ENCODE measurements around the gene CD300C.
"Not testable (repeated sequence)": the region's sequence is repeated elsewhere in the genome, so short reads cannot be mapped to it uniquely, and the experiment has no call there.

Gene CD300C

DNA sequence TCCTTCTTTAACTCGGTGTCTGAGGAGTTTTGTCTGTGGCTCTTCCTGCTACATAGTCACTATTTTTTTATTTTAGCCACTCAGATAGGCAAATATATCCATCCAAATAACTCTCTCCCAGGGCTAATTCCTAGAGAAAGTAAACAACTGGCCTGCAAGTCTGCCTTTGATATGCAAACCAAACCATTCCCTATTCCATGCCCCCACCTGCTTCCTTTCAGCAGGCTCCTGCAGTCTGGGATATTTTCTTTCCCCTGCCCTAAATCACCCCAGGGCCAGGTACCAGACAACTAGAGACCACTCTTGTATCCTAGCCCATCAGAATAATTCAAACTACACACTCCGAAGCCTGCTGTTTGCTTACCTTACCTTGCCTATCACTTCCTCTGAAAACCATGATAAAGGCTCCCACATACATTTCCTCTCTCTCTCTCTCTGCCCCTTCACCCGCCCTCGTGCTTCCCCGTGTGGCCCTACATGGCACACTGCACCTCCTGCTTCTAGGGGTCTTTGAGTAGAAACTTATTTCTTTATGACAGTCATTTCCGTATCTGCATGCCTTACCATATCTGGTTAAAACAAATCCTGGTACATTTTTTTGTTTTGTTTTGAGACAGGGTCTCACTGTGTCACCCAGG, 13.1 kb upstream of the CD300C start:
- no peak for DNase-seq

DNA sequence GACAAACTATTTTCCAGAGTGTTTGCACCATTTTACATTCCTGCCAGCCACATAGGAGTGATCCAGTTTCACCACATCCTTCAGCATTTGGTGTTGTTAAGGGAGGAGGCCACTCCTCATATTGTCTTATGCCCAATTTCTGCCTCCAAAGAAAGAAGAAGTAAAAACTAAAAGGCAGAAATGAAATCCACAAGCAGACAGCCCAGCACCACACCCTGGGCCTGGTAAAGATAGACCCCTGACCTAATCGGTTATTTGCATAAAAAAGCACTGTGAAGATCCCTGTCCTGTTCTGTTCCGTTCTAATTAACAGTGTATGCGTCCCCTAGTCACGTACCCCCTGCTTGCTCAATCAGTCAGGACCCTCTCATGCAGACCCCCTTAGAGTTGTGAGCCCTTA, 12.5 kb upstream of the CD300C start:
- DNase-seq, result not testable (repeated sequence)

DNA sequence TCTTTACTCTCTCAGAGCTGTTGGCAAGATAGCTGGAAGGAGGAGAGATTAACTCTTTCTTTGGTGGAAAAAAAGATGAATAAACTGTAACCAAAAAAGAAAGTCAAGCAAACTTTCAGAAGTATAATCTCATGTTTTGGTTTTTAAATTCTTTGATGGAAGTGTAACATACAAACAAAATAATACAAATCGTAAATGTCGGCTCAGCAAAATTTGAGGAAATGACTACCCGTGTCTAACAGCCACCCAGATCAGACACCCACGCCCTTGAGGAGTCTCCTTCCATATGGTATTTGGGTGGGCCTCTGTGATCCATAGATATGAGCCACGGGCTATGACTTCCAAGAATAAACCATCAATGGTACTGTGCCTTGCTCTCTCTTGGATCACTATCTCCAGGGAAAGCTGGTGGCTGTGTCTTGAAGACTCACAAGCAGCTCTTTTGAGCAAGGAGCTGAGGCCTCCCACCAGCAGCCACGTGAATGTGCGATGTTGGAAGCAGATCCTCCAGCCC, 9.6 kb upstream of the CD300C start:
- DNase-seq, result no peak

DNA sequence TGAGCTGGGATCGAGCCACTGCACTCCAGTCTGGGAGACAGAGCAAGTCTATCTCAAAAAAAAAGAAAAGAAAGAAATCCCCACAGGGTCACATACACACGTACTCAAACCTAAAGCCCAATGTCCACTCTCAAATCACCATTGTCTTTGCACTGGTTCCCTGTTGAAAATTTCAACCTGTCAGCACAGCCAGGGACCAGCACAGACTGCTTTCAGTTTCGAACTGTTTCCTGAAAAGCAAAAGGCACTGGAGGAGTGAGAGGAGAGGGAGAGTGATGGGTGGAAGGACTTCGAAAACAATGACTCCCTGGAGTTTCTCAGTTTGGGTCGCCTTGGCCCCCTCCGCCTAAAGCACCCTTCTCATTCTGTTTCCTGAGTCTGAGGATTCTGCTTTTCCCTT, 9.0 kb upstream of the CD300C start:
- no peak for DNase-seq

DNA sequence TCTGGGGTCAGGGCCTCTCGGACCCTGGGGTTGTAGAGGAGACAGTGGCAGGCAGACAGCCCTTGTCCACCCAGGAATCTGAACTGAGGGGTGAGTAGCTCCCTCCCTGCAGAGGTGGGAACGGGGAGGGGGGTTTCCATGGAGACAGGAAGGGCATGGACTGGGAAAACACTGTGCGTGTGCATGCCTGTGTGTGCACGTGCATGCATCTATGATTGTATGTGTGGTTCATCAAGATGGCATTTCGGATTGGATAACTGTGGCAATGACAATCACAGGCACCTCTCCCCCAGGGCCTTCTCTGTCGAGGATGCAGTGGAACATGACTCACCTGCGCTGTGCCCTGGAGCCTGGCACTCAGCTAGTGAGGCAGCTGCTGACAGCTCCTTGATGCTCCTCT, 6.1 kb upstream of the CD300C start:
- no peak for DNase-seq

DNA sequence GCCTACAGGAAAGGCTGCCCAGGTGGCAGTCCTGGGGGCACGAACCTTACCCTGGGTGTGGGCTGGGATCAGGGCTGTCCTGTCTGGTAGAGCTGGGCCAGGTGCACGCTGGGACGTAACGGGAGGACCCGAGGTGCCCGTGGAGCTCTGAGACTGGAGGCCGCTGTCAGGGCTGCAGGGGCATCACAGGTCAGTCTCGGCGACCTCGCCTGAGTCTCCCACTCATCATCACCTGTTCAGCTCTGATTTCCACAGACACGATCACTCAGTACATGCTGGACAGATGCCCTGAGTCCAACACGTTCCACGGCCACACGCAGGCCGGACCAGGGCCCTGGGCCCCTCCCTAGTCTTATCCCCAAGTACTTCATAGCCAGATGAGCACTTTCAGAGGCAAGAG, 4.7 kb upstream of the CD300C start:
- DNase-seq, result no peak

DNA sequence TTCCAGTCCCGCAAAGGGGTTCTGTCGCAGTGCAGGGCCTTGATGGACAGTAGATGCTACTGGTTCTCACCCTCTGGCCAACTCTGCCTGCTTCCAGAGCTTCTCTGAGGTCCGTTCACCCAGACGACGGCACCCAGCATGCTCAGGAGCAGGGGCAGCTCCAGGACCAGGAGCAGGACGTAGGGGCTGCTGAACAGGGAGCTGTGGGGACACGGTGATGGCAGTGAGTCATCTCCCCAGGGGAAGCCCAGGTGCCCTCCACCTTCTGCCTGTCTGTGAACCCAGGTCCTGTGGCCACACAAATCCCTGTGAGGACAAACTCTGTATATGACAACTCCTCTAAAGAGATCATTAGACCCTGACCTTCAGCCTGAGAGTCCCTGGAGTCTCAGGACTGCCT, 3.4 kb upstream of the CD300C start:
- no peak for DNase-seq

DNA sequence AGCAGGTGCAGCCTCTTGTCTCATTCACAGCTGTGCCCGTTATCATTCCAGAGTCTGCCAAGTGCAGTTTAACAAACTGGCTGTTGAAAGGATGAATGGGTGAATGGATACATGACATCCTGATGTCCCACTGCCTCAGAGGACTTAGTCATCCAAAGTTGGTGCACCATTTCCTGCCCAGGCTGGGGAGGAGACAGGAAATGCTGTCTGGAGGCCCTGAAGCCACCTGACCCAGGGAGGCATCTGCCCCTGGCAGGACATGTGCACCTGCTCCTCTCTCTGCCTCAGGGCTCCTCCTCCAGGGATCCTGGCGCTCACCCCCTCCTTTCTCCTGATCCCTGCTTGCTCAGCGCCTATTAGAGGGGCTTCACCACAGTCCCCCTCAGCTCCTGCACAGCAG, 1.8 kb upstream of the CD300C start:
- DNase-seq, result no peak

DNA sequence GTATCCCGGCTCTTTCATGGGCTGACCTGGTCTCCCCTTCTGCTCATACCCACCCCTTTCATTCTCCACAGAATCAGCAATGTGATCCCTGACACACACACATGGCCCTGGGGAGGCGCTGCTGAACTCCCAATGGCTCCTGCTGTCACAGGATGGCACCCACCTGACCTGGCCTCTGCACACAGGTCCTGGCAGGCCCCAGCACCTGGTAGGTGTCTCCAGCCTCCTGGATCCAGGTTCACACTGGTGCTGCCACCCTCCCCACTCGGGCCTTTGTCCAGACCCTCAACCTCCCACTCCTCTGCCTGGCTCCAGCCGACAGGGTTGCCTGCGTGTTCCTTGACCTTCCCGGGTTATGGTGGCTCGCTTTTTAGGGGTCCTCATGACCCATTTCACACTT, 1.3 kb upstream of the CD300C start:
- no peak for DNase-seq

DNA sequence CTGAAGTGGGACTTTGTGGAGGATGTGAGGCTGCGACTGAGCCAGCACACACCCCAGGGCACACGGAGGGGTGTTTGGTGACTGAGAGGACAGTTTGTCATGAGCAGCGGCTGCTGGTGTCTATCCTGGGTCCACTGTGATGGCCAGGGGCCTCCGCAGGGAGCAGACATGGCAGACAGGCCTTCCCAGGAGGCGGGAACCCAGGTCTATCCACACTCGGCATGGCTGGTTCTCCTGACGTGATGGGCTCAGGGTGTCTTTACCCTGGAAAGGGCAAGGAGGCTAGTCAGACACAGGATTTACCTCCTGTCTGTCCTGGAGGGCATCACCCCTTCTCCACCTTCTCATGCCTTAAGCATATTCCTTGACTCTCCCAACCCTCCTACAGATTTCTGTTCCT, 671 bp upstream of the CD300C start:
- DNase-seq, result no peak

DNA sequence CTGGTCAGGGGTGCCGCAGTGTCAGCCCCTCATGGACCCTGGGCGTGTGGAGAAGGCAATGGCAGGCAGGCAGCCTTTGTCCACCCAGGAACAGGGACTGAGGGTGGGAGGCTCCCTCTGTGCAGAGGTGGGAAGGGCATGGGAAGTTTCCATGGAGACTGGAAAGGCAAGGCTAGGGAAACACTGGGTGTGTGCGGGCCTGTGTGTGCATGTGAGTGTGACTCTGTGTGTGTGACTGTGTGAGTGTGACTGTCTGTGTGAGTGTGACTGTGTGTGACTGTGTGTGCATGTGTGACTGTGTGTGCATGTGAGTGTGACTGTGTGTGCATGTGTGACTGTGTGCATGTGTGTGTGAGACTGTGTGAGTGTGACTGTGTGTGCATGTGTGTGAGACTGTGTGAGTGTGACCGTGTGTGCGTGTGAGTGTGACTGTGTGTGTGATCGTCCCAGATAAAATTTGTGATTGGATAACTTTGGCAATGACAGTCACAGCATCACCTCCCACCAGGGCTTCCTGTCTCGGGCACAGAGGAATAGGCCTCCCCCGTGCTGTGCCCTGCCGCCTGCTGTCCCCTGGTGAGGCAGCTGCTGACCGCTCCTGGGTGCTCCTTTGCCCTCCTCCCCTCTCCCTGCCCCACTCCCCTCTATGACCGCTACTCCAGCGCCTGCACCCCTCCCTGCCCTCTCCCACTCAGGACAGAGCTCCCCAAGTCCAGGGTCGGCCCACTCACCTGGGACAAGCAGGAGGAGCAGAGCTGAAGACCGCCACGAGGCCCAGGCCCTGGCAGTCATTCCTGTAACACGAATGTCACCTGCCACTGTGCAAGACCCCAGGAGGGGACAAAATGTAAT, 698 bp downstream of the CD300C start:
- no peak for DNase-seq

DNA sequence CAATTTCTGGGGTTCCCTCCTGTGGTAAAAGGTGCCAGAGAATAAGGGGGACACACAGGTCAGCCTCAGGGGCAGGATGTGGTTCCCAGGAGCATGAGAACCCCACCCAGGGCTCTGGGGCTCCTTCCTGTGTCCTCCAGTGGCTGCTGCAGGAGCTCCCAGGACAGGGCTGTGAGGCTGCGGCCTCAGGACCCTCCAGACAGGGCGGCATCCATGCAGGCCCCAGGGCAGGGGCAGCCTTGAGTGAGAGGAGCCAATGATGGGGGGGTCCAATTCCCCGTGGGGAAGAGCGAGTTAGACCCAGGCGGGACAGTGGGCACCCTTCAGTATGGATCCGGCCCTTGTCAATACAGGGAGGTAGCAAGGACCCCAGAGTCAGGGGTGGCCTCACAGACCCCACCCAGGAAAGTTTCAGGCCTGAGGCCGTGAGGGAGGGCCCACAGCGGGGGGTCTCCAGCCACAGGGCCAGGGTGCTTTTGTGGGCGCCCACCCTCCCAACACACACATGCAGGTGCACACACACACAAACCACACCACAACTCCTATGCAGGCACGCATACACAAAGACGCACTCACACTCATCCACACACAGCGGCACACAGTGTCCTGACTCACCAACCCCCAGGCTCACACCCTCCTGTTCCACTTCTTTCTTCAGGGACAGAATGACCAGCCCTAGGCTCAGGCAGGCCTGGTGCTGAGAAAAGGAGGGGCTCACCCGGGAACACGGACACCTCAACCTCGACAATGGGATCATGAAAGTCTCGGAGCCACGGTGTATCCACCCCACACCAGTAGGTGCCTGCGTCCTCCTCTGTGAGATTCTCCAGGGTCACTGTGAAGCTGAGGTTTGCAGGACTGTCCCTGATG, 1.8 kb downstream of the CD300C start:
- no peak for DNase-seq

DNA sequence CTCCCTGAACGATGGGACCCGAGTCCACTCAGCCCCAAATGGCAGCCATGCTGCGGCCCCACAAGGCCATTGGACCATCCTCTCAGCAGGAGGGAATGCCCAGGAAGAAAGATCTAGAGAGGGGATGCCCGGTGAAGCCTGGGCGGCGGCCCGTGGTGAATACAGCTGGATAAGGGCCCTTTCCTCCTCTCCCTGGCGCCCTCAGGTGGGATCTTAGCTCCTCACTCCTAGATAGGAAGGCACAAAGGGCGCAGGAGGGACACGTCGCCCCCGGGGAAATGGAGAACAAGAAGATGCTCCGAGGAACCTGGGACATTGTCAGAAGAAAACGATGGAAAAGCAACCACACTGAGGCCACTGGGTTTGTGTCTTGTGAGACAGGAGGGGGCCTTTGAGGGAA, 2.5 kb downstream of the CD300C start:
- peak in 1 of 2 experiments; percentile 19 for DNase-seq

DNA sequence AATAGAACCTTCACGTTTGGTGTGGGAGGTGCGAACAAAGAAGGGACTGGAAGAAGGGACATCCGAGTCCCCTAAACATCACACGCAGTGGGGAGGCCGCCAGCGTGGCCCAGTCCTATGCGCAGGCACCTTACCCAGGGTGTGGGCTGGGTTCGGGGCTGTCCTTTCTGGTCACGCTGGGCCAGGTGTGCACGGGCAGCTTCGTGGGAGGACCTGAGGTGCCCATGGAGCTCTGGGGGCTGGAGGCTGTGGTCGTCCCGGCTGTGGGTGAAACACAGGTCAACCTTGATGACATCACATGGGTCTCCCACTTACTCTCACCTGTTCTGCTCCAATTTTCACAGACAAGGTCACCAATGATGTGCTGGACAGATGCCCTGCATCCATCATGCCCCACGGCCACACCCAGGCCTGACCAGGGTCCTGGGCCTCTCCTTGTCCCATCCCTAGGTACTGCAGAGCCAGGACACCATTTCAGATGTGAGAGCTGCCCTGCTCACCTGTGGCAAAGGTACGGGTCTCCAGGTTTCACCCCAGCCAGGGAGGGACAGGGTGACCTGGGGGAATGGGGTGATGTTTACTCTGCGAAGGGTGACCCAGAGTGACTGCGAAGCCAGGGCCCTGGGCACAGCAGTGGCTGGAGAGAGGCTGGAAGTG, 3.1 kb downstream of the CD300C start:
- DNase-seq, result no peak

DNA sequence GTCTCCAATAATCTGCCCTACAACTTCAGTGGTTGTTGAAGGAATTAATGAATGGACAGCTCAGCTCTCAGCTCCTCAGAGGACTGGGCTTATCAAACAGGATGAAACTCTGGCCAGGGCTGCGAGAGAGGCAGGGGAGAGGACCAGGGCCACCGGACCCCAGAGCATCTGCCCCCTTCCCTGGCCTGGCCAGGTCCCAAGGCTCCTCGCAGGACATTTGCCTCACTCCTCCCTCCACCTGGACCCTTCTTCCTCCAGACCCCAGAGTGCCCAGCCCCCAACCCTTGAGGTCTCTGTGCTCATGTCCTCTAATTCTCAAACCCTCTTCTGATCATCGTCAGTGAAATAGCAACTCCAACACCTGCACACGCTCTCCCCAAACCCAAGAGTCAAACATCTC, 3.7 kb downstream of the CD300C start:
- DNase-seq, result no peak

DNA sequence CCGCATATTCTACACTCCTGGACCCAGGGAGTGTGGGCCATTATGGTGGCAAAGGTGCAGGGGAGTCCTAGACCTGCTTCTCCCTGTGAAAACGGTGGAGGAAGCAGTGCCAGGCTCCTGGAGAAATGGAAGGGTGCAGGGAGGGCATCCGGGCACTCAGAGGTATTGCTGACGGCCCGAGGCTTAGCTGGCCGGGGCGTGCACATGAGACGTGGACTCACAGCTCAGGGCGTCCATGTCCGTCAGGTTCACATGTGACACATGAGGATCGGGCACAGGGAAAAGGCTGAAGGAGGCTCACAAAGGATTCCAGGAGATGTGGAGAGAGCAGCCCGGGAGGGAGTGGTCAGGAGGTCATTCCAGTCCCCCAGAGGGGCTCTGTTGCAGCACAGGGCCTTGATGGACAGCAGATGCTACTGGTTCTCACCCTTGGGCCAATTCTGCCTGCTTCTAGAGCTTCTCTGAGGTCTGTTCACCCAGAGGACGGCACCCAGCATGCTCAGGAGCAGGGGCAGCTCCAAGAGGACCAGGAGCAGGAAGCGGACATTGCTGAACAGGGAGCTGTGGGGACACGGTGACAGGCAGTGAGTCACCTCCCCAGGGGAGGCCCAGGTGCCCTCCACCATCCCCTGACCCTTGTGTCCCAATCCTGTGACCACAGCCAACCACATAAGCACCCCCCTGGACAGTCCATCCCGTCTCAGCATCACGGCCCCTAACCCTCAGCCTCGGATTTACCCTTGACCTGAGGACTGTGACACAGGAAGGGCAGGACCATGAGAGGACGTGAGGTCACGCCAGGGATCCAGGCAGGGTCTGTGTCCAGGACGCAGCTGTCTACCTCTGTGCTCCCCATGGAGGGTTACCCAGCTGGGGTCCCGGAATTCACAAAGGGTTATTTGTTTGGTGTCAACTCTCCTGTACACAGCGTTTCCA, 4.5 kb downstream of the CD300C start:
- DNase-seq, result no peak

DNA sequence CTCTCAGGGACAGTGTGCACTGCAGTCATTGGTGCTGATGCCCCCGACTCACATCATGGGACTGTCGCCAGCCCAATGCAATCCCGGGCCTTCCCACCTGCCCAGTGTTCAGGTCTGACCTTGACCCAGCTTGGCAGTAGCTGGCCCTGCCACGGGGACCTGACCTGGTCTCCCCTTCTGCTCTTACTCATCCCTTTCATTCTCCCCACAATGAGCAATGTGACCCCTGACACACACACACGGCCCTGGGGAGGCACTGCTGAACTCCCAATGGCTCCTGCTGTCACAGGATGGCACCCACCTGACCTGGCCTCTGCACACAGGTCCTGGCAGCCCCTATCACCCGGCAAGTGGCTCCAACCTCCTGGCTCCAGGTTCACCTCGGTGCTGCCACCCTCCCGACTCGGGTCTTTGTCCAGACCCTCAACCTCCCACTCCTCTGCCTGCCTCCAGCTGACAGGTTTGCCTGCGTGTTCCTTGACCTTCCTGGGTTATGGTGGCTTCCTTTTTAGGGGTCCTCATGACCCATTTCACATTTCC, 6.6 kb downstream of the CD300C start:
- DNase-seq, result no peak

DNA sequence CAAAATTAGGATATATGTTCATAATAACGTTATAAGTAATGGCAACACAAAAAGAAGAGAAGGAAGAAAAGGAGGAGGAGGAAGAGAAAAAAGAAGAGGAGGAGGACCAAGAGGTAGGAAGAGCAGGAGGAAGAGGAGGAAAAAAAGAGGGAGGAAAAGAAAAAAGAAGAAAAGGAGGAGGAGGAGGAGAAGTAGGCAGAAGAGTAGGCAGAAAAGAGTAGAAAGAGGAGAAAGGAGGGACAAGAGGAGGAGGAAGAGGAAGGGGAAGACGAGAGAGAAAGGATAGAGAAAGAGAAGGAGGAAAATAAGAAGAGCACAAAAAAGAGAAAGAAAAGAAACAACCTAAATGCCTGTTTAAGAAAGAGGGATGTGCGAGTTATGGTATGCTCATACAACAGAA, 9.0 kb downstream of the CD300C start:
- DNase-seq, result no peak

DNA sequence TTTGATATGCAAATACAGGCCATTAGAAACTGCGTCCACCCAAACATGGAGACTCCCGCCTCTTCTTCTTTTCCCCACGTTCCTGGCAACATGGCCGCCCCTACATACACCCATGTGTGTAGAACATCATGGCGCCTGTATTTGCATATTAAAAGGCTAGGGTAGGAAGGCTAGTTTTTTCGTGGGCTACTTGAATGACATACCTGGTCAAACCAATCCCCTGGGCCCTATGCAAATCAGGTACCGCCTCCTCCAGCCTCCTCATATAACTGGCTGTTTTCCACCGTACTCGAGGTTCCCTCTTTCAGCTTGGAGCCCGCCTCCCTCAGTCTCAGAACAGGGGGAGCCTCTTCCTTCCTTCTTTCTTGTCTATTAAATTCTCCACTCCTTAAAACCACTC, 13.8 kb downstream of the CD300C start:
- no peak for DNase-seq

DNA sequence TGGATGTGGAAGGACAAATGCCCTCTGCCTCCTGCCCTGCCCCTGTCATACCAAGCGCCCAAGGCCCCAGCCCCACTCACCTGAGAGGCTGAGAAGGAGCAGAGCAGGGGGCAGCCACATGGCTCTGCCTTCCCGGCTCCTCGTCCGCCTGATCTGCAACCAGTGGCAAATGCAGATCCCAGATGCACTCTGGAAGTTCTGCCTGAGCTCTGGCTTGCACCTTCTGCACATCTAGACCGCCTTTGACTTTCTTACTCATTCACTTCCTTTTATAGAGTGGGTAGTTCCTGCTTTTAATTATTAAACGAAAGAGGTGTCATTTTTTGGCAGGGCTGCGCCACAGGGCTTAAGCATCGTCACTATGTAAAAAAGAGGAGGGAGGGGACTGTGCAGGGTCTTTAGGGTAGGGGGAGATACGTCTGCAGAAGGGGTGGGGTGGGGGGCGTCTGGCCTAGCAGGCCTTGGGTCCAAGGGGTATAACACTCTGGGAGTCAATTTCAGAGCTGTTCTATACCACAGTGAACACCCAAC, 14.6 kb downstream of the CD300C start, which contains the start of gene CD300LB:
Gene CD300LB, minus strand, starts transcription at position 245 of the 531 bp plus-strand sequence. Its CDS starts 125 bp downstream, at position 120.
- no peak for DNase-seq

DNA sequence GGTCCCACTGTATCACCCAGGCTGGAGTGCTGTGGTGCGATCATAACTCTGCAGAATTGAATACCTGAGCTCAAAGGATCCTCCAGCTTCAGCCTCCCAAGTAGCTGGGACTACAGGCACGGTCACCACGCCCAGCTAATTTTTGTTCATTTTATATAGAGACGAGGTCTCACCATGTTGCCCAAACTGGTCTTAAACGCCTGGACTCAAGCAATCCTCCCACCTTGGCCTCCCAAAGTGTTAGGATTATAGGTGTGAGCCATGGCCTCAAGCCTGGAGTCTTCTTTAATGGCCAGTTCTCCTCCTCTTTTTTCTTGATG, 15.1 kb downstream of the CD300C start:
- DNase-seq, result no peak
